ENCODE measurements around the gene CACUL1. TPM values are rescaled to one million over a fixed set of nuclear protein-coding genes. Genes with fewer than 3 reads are reported as not detected.
"Not testable (repeated sequence)": the region's sequence is repeated elsewhere in the genome, so short reads cannot be mapped to it uniquely, and the experiment has no call there.

The CACUL1 gene
- total and polyA plus RNA-seq, 4 donors, result 3.9 to 15.8 (median 13.1) TPM

DNA sequence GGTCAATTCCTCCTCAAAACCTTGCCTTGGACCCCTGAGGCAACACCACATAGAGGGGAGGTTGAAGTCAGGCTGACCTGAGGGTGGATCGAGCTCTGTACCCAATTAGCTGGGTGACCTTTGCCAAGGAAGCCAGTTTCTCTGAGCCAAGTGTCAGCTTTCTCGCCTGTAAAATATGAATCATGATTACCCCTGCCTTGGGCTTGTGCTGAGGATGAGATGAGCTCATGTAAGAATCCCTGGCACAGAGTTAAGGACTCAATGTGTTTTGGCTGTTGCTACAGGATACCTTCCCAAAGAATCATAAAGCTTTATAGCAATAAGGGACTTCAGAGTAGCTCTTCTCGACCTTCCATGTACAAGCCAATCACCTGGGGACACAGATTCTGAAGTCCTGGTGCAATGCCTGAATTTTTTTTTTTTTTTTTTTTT lies 43.5 kb upstream of the CACUL1 start:
- Histone ChIP-seq H3K36me3 (ENCODE audit: control insufficient read depth in 4 of 4, insufficient read depth in 3 of 4, low read depth in 1 of 4, low read length in 3 of 4) (no peaks in the 10 kb centered on the region), H3K27ac (ENCODE audit: low read depth in 1 of 2, low read length in 2 of 2) (no peak overlapping the region), H3K27me3 (ENCODE audit: control insufficient read depth in 4 of 4, insufficient read depth in 4 of 4, low read length in 3 of 4) (no peaks in the 10 kb centered on the region), H3K4me1 (ENCODE audit: control insufficient read depth in 4 of 4, insufficient read depth in 4 of 4, low read length in 3 of 4) (peaks cover 0 to 3% (median 0%) of the 10 kb centered on the region in 4 donors), H3K9ac (ENCODE audit: low read depth in 1 of 2, low read length in 2 of 2) (no peak overlapping the region), H3K4me3 (ENCODE audit: low read depth in 1 of 3, low read length in 3 of 3) (no peak overlapping the region), H3K9me3 (ENCODE audit: control insufficient read depth in 4 of 4, low read length in 3 of 4) (no peaks in the 10 kb centered on the region)
- WGBS, result 64% methylated on average over 3 of the region's 3 CpGs
- no peak for DNase-seq (ENCODE audit: low spot score)
- no peak for TF ChIP-seq TAF1 (conservative IDR thresholded peaks at IDR 0.05)
- no peak for TF ChIP-seq NR2F2 (IDR thresholded peaks at IDR 0.05)
- no peak for TF ChIP-seq RXRA (IDR thresholded peaks at IDR 0.05)
- no peak for TF ChIP-seq HNF4G (IDR thresholded peaks at IDR 0.05)
- no peak for TF ChIP-seq JUND (IDR thresholded peaks at IDR 0.05)
- TF ChIP-seq EGR1 (IDR thresholded peaks at IDR 0.05; ENCODE audit: low read depth in 2 of 2), result no peak
- TF ChIP-seq, protein P1, sequence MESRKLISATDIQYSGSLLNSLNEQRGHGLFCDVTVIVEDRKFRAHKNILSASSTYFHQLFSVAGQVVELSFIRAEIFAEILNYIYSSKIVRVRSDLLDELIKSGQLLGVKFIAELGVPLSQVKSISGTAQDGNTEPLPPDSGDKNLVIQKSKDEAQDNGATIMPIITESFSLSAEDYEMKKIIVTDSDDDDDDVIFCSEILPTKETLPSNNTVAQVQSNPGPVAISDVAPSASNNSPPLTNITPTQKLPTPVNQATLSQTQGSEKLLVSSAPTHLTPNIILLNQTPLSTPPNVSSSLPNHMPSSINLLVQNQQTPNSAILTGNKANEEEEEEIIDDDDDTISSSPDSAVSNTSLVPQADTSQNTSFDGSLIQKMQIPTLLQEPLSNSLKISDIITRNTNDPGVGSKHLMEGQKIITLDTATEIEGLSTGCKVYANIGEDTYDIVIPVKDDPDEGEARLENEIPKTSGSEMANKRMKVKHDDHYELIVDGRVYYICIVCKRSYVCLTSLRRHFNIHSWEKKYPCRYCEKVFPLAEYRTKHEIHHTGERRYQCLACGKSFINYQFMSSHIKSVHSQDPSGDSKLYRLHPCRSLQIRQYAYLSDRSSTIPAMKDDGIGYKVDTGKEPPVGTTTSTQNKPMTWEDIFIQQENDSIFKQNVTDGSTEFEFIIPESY (IDR thresholded peaks at IDR 0.05), result no peak
- TF ChIP-seq, protein P2, sequence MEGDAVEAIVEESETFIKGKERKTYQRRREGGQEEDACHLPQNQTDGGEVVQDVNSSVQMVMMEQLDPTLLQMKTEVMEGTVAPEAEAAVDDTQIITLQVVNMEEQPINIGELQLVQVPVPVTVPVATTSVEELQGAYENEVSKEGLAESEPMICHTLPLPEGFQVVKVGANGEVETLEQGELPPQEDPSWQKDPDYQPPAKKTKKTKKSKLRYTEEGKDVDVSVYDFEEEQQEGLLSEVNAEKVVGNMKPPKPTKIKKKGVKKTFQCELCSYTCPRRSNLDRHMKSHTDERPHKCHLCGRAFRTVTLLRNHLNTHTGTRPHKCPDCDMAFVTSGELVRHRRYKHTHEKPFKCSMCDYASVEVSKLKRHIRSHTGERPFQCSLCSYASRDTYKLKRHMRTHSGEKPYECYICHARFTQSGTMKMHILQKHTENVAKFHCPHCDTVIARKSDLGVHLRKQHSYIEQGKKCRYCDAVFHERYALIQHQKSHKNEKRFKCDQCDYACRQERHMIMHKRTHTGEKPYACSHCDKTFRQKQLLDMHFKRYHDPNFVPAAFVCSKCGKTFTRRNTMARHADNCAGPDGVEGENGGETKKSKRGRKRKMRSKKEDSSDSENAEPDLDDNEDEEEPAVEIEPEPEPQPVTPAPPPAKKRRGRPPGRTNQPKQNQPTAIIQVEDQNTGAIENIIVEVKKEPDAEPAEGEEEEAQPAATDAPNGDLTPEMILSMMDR (IDR thresholded peaks at IDR 0.05; ENCODE audit: low read depth, low read length, missing input control), result no peak
- TF ChIP-seq FOXA2 (IDR thresholded peaks at IDR 0.05), result no peak
- TF ChIP-seq, protein P3, sequence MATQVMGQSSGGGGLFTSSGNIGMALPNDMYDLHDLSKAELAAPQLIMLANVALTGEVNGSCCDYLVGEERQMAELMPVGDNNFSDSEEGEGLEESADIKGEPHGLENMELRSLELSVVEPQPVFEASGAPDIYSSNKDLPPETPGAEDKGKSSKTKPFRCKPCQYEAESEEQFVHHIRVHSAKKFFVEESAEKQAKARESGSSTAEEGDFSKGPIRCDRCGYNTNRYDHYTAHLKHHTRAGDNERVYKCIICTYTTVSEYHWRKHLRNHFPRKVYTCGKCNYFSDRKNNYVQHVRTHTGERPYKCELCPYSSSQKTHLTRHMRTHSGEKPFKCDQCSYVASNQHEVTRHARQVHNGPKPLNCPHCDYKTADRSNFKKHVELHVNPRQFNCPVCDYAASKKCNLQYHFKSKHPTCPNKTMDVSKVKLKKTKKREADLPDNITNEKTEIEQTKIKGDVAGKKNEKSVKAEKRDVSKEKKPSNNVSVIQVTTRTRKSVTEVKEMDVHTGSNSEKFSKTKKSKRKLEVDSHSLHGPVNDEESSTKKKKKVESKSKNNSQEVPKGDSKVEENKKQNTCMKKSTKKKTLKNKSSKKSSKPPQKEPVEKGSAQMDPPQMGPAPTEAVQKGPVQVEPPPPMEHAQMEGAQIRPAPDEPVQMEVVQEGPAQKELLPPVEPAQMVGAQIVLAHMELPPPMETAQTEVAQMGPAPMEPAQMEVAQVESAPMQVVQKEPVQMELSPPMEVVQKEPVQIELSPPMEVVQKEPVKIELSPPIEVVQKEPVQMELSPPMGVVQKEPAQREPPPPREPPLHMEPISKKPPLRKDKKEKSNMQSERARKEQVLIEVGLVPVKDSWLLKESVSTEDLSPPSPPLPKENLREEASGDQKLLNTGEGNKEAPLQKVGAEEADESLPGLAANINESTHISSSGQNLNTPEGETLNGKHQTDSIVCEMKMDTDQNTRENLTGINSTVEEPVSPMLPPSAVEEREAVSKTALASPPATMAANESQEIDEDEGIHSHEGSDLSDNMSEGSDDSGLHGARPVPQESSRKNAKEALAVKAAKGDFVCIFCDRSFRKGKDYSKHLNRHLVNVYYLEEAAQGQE (IDR thresholded peaks at IDR 0.05), result no peak
- TF ChIP-seq GABPA (IDR thresholded peaks at IDR 0.05 in 1 of 2, conservative IDR thresholded peaks at IDR 0.05 in 1 of 2), result no peak

GRCh38 chr10:118794971-118795370 lies 40.2 kb upstream of the CACUL1 start:
- not testable (repeated sequence) for DNase-seq (ENCODE audit: low spot score); H3K36me3 ChIP-seq (ENCODE audit: control insufficient read depth in 4 of 4, insufficient read depth in 3 of 4, low read depth in 1 of 4, low read length in 3 of 4); H3K4me3 ChIP-seq (ENCODE audit: low read depth in 1 of 3, low read length in 3 of 3); H3K27ac ChIP-seq (ENCODE audit: low read depth in 1 of 2, low read length in 2 of 2); H3K9ac ChIP-seq (ENCODE audit: low read depth in 1 of 2, low read length in 2 of 2); H3K4me1 ChIP-seq (ENCODE audit: control insufficient read depth in 4 of 4, insufficient read depth in 4 of 4, low read length in 3 of 4); H3K27me3 ChIP-seq (ENCODE audit: control insufficient read depth in 4 of 4, insufficient read depth in 4 of 4, low read length in 3 of 4); H3K9me3 ChIP-seq (ENCODE audit: control insufficient read depth in 4 of 4, low read length in 3 of 4)
- 93% methylated on average over 7 of the region's 7 CpGs for WGBS

GRCh38 chr10:118793545-118793944 lies 38.8 kb upstream of the CACUL1 start:
- Histone ChIP-seq H3K9ac (ENCODE audit: low read depth in 1 of 2, low read length in 2 of 2) (no peak overlapping the region), H3K9me3 (ENCODE audit: control insufficient read depth in 4 of 4, low read length in 3 of 4) (no peaks in the 10 kb centered on the region), H3K27me3 (ENCODE audit: control insufficient read depth in 4 of 4, insufficient read depth in 4 of 4, low read length in 3 of 4) (no peaks in the 10 kb centered on the region), H3K4me3 (ENCODE audit: low read depth in 1 of 3, low read length in 3 of 3) (no peak overlapping the region), H3K27ac (ENCODE audit: low read depth in 1 of 2, low read length in 2 of 2) (no peak overlapping the region), H3K4me1 (ENCODE audit: control insufficient read depth in 4 of 4, insufficient read depth in 4 of 4, low read length in 3 of 4) (no peaks in the 10 kb centered on the region), H3K36me3 (ENCODE audit: control insufficient read depth in 4 of 4, insufficient read depth in 3 of 4, low read depth in 1 of 4, low read length in 3 of 4) (no peaks in the 10 kb centered on the region)
- DNase-seq (ENCODE audit: low spot score), result no peak
- TF ChIP-seq, protein P4, sequence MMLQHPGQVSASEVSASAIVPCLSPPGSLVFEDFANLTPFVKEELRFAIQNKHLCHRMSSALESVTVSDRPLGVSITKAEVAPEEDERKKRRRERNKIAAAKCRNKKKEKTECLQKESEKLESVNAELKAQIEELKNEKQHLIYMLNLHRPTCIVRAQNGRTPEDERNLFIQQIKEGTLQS (IDR thresholded peaks at IDR 0.05), result no peak
- TF ChIP-seq HNF4A (conservative IDR thresholded peaks at IDR 0.05) (peak in 1 of 2 donors; percentile 12), RXRA (IDR thresholded peaks at IDR 0.05) (peak in 1 of 2 donors; percentile 39)
- 56% methylated on average over 6 of the region's 6 CpGs for WGBS

Data from liver (tissue), 9 donors.